Ishikawa (cell line): ENCODE results near the gene GRIK4.

ENCODE experiments used
- CEBPB ChIP-seq: IDR thresholded peaks from 2 replicates; pipeline ENCODE4 v1.6.1; 2012
- CREB1 ChIP-seq: IDR thresholded peaks from 2 replicates; pipeline ENCODE4 v1.6.1; 2012; ENCODE audit warnings: low read depth
- EGR1 ChIP-seq: IDR thresholded peaks from 2 replicates; pipeline ENCODE4 v1.6.1; 2012
- EP300 ChIP-seq: IDR thresholded peaks from 2 replicates; pipeline ENCODE4 v1.6.1; 2012; ENCODE audit warnings: borderline replicate concordance
- FOXM1 ChIP-seq: IDR thresholded peaks from 2 replicates; pipeline ENCODE4 v1.6.1; 2012; ENCODE audit warnings: low read depth, borderline replicate concordance
- MAX ChIP-seq: IDR thresholded peaks from 2 replicates; pipeline ENCODE4 v1.6.1; 2012
- NFIC ChIP-seq: IDR thresholded peaks from 2 replicates; pipeline ENCODE4 v1.6.1; 2012
- RAD21 ChIP-seq: IDR thresholded peaks from 2 replicates; pipeline ENCODE4 v1.6.1; 2012; ENCODE audit warnings: low read depth
- REST ChIP-seq: IDR thresholded peaks from 2 replicates; pipeline ENCODE4 v1.6.1; 2012; ENCODE audit warnings: low read depth, mild to moderate bottlenecking
- TAF1 ChIP-seq: IDR thresholded peaks from 2 replicates; pipeline ENCODE4 v1.6.1; 2012; ENCODE audit warnings: low read depth, mild to moderate bottlenecking
- TCF12 ChIP-seq: IDR thresholded peaks from 2 replicates; pipeline ENCODE4 v1.6.1; 2012; ENCODE audit warnings: low read depth
- TEAD4 ChIP-seq: IDR thresholded peaks from 2 replicates; pipeline ENCODE4 v1.6.1; 2012
- USF1 ChIP-seq: IDR thresholded peaks from 2 replicates; pipeline ENCODE4 v1.6.1; 2012
- YY1 ChIP-seq: IDR thresholded peaks from 2 replicates; pipeline ENCODE4 v1.6.1; 2012; ENCODE audit warnings: low read depth
- ZBTB7A ChIP-seq: IDR thresholded peaks from 2 replicates; pipeline ENCODE4 v1.6.1; 2012; ENCODE audit warnings: low read depth

GRIK4 gene

GRCh38 chr11:120689596-120690275 is 178.2 kb downstream of the GRIK4 start:
- no peak for TF ChIP-seq ZBTB7A
- no peak for TF ChIP-seq USF1
- no peak for TF ChIP-seq NFIC
- no peak for TF ChIP-seq YY1
- TF ChIP-seq TEAD4: no peak
- no peak for TF ChIP-seq TCF12
- TF ChIP-seq TAF1: no peak

GRCh38 chr11:120690406-120690805 is 178.9 kb downstream of the GRIK4 start:
- no peak for TF ChIP-seq TEAD4
- TF ChIP-seq TCF12: no peak
- no peak for TF ChIP-seq CEBPB
- no peak for TF ChIP-seq NFIC
- no peak for TF ChIP-seq REST
- no peak for TF ChIP-seq FOXM1
- no peak for TF ChIP-seq YY1
- TF ChIP-seq MAX: no peak
- no peak for TF ChIP-seq CREB1
- TF ChIP-seq ZBTB7A: no peak
- TF ChIP-seq RAD21: no peak
- TF ChIP-seq EP300: no peak
- TF ChIP-seq TAF1: no peak
- no peak for TF ChIP-seq USF1
- TF ChIP-seq EGR1: no peak

- TF ChIP-seq REST (no peak), ZBTB7A (no peak), USF1 (no peak), CEBPB (no peak), TCF12 (no peak), MAX (no peak)
Observed at GRCh38 chr11:120694726-120695125, 183.2 kb downstream of the GRIK4 start.

- TF ChIP-seq FOXM1: no peak
- TF ChIP-seq CREB1: no peak
- no peak for TF ChIP-seq NFIC
Observed at GRCh38 chr11:120695426-120695825, 183.9 kb downstream of the GRIK4 start.

- no peak for TF ChIP-seq EP300
- no peak for TF ChIP-seq TEAD4
- TF ChIP-seq TCF12: no peak
- no peak for TF ChIP-seq RAD21
- TF ChIP-seq NFIC: no peak
- TF ChIP-seq REST: no peak
- TF ChIP-seq TAF1: no peak
Observed at GRCh38 chr11:120695939-120696338, 184.4 kb downstream of the GRIK4 start.
